ENCODE results near the gene VAV1.
"Not testable (repeated sequence)": the region's sequence is repeated elsewhere in the genome, so short reads cannot be mapped to it uniquely, and the experiment has no call there.

VAV1 gene

DNA sequence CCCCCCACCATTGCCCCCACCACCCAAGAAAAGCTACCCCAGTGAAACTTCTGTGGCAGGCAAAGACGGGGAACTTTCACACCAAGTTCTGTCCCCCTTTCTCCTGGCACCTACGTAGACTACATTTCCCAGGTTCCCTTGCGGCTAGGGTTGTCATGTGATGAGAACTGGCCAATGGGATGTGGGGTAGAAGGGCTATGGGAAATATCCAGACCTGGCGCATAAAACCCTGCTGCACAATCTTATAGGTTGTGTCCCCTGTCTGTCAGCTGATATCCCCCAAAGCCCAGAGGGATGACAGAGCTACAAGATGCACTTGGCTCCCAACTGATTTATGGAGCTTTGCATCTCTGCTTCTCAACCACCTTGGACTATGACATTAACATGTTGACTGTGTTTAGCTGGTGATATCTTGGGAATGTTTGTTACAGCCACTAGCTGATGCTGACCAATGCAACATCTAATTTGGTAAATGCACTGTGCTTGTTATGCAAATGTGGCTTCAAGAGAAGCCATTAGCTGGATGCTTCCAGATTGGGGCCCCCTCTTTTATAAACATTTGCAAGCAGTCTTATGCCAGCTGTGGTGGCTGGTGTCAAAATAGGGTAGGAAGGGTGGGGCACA is 11.3 kb upstream of the VAV1 start:
- no peaks in the 10 kb centered on the region; the same call in 1 of the 2 replicates for H3K36me3 ChIP-seq (replicated peaks; ENCODE audit: insufficient read depth, low read length)
- no peaks in the 10 kb centered on the region for H3K9me2 ChIP-seq (replicated peaks; ENCODE audit: insufficient read depth, low read length)
- no peak overlapping the region for H2AFZ ChIP-seq (ENCODE audit: low read length)
- no peaks in the 10 kb centered on the region for H3K27me3 ChIP-seq (replicated peaks; ENCODE audit: insufficient read depth, low read length)
- no peak overlapping the region for H3K4me2 ChIP-seq (ENCODE audit: low read depth, low read length)
- H3K79me2 ChIP-seq (ENCODE audit: low read length) = peaks cover 47% of the 10 kb centered on the region
- TF ChIP-seq, protein P1, sequence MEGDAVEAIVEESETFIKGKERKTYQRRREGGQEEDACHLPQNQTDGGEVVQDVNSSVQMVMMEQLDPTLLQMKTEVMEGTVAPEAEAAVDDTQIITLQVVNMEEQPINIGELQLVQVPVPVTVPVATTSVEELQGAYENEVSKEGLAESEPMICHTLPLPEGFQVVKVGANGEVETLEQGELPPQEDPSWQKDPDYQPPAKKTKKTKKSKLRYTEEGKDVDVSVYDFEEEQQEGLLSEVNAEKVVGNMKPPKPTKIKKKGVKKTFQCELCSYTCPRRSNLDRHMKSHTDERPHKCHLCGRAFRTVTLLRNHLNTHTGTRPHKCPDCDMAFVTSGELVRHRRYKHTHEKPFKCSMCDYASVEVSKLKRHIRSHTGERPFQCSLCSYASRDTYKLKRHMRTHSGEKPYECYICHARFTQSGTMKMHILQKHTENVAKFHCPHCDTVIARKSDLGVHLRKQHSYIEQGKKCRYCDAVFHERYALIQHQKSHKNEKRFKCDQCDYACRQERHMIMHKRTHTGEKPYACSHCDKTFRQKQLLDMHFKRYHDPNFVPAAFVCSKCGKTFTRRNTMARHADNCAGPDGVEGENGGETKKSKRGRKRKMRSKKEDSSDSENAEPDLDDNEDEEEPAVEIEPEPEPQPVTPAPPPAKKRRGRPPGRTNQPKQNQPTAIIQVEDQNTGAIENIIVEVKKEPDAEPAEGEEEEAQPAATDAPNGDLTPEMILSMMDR (IDR thresholded peaks at IDR 0.05; ENCODE audit: low read length) = no peak
- TF ChIP-seq EZH2 (optimal IDR thresholded peaks at IDR 0.05; ENCODE audit: low read depth, low read length) = no peak
- TF ChIP-seq EZH2phosphoT487 (IDR thresholded peaks at IDR 0.05; ENCODE audit: low read length) = no peak
- H3F3A ChIP-seq (ENCODE audit: insufficient read depth, low read length) = peaks cover 1% of the 10 kb centered on the region; the same call in 1 of the 2 replicates
- peaks cover 6% of the 10 kb centered on the region for H3K4me1 ChIP-seq (ENCODE audit: low read length)
- H4K20me1 ChIP-seq (ENCODE audit: insufficient read depth, low read length) = no peaks in the 10 kb centered on the region
- no peak overlapping the region for H3K4me3 ChIP-seq (ENCODE audit: low read length)
- peak; percentile 14 for DNase-seq
- no peaks in the 10 kb centered on the region for H3K9me3 ChIP-seq (replicated peaks; ENCODE audit: insufficient read depth, low read length)
- H3K27ac ChIP-seq (ENCODE audit: low read length) = no peak overlapping the region
- H3K9ac ChIP-seq (ENCODE audit: low read length) = no peak overlapping the region

DNA sequence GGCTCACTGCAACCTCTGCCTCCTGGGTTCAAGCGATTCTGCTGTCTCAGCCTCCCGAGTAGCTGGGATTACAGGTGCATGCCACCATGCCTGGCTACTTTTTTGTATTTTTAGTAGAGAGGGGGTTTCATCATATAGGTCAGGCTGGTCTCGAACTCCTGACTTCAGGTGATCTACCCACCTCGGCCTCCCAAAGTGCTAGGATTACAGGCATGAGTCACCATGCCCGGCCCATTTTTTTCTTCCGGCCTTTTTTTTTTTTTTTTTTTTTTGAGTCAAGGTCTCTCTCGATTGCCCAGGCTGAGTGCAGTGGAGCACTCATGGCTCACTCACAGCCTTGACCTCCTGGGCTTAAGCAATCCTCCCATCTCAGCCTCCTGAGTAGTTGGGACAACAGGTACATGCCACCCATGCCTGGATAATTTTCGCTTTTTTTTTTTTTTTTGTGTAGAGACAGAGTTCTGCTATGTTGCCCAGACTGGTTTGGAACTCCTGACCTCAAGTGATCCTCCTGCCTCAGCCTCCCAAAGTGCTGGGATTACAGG is 10.2 kb upstream of the VAV1 start:
- H4K20me1 ChIP-seq (ENCODE audit: insufficient read depth, low read length); H3K4me2 ChIP-seq (ENCODE audit: low read depth, low read length); H3K4me3 ChIP-seq (ENCODE audit: low read length); H3K9me2 ChIP-seq (replicated peaks; ENCODE audit: insufficient read depth, low read length); DNase-seq; H2AFZ ChIP-seq (ENCODE audit: low read length); H3K9me3 ChIP-seq (replicated peaks; ENCODE audit: insufficient read depth, low read length); H3K36me3 ChIP-seq (replicated peaks; ENCODE audit: insufficient read depth, low read length); H3K27me3 ChIP-seq (replicated peaks; ENCODE audit: insufficient read depth, low read length); H3K9ac ChIP-seq (ENCODE audit: low read length); H3F3A ChIP-seq (ENCODE audit: insufficient read depth, low read length); H3K27ac ChIP-seq (ENCODE audit: low read length): not testable (repeated sequence)
- Histone ChIP-seq H3K79me2 (ENCODE audit: low read length) (peaks cover 57% of the 10 kb centered on the region), H3K4me1 (ENCODE audit: low read length) (peaks cover 11% of the 10 kb centered on the region)

DNA sequence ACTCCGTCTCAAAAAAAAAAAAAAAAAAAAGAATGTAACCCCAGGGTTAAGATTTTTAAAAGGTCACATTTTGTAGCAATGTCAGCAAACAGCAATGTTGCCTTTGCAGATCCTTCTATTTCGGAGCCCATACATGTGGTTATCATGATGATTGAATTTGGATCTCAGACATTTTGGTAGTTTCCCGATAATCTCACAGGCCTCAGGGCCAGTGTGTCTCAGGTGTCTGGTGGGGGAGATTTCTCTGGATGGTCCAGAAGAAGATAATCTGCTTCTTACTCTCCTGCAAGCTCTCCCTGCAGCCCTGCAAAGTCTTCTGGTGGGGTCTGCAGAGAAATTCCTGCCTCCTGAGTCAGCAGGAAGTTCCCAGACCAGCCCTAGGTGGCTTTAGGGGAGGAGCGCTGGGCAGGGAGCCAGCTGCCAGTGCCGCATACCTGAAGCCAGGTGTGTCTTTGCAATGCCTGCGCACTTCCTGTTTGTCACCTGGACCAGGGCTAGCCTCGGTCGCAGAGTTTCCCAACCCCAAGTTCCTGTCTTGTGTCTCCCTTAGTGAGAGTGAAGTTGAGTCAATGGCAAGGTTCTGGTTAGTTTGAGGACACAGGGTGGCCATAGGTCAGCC is 6.7 kb upstream of the VAV1 start:
- DNase-seq = peak; percentile 85
- H3K9ac ChIP-seq (ENCODE audit: low read length) = peak overlapping the region; percentile 66; the same call in 1 of the 2 replicates
- peak overlapping the region; percentile 66 for H3K27ac ChIP-seq (ENCODE audit: low read length)
- H3K4me3 ChIP-seq (ENCODE audit: low read length) = peak overlapping the region; percentile 85
- TF ChIP-seq EZH2phosphoT487 (IDR thresholded peaks at IDR 0.05; ENCODE audit: low read length) (no peak), EZH2 (optimal IDR thresholded peaks at IDR 0.05; ENCODE audit: low read depth, low read length) (no peak)
- TF ChIP-seq, protein P1 (IDR thresholded peaks at IDR 0.05; ENCODE audit: low read length) = no peak
- no peaks in the 10 kb centered on the region for H4K20me1 ChIP-seq (ENCODE audit: insufficient read depth, low read length)
- H3K9me2 ChIP-seq (replicated peaks; ENCODE audit: insufficient read depth, low read length) = no peaks in the 10 kb centered on the region
- peak overlapping the region; percentile 93 for H3K4me2 ChIP-seq (ENCODE audit: low read depth, low read length)
- H3F3A ChIP-seq (ENCODE audit: insufficient read depth, low read length) = peaks cover 19% of the 10 kb centered on the region
- H3K27me3 ChIP-seq (replicated peaks; ENCODE audit: insufficient read depth, low read length) = no peaks in the 10 kb centered on the region
- peaks cover 18% of the 10 kb centered on the region for H3K4me1 ChIP-seq (ENCODE audit: low read length)
- peaks cover 48% of the 10 kb centered on the region for H3K79me2 ChIP-seq (ENCODE audit: low read length)
- H3K36me3 ChIP-seq (replicated peaks; ENCODE audit: insufficient read depth, low read length) = no peaks in the 10 kb centered on the region
- H3K9me3 ChIP-seq (replicated peaks; ENCODE audit: insufficient read depth, low read length) = no peaks in the 10 kb centered on the region
- H2AFZ ChIP-seq (ENCODE audit: low read length) = no peak overlapping the region

Data from MM.1S (cell line).